Mesangial cell (primary cell): ENCODE measurements around the gene ISOC2. TPM values are rescaled to one million over a fixed set of nuclear protein-coding genes. Genes with fewer than 3 reads are reported as not detected.

ENCODE experiments used
- total RNA-seq: library from RNA; depleted of rRNA; stranded (reverse); fragments of >200 nt; gene quantifications from 2 replicates; pipeline ENCODE4 v1.2.3, GENCODE V29; 2015

The ISOC2 gene
- total RNA-seq: 102 and 133 TPM in 2 replicates

GRCh38 chr19:55461259-55461973 is at the start of gene ISOC2:
ISOC2 (minus strand) TSS chr19:55461642; CDS start chr19:55456486, 5,156 bp downstream.

GRCh38 chr19:55487924-55488687 is 26.7 kb upstream of the ISOC2 start, which contains the start of gene SSC5D:
SSC5D (plus strand) TSS chr19:55488436; CDS start chr19:55488590, 154 bp downstream.

GRCh38 chr19:55484593-55485438 is 23.4 kb upstream of the ISOC2 start, which contains the start of gene NAT14:
NAT14 (plus strand) TSS chr19:55485188; CDS start chr19:55485709, 521 bp downstream.

GRCh38 chr19:55476100-55476775 is 14.8 kb upstream of the ISOC2 start, which contains the start of gene ZNF628:
ZNF628 (plus strand) TSS chr19:55476617; CDS start chr19:55479911, 3,294 bp downstream.

GRCh38 chr19:55464662-55465054 is 3.2 kb upstream of the ISOC2 start, which contains the start of gene C19orf85:
C19orf85 (minus strand) TSS chr19:55464751; CDS start chr19:55464554, 197 bp downstream.

GRCh38 chr19:55443045-55443823 is 18.2 kb downstream of the ISOC2 start, which contains the start of gene SHISA7:
SHISA7 (minus strand) TSS chr19:55443300; CDS start chr19:55442863, 437 bp downstream.

GRCh38 chr19:55407550-55407799 is 54.0 kb downstream of the ISOC2 start, which contains the start of gene UBE2S:
UBE2S (minus strand) TSS chr19:55407788; CDS start chr19:55407589, 199 bp downstream.

Other genes with a start within 250 kb of the ISOC2 start
- 2.4 TPM in 2 replicates for gene TMEM86B, start 232.9 kb downstream of the ISOC2 start, total RNA-seq
- 56.5 and 70.4 TPM in 2 replicates for gene PPP6R1, start 202.6 kb downstream of the ISOC2 start, total RNA-seq
- gene HSPBP1, start 181.5 kb downstream of the ISOC2 start, total RNA-seq: 45.9 and 63.2 TPM in 2 replicates
- gene BRSK1, start 177.6 kb downstream of the ISOC2 start, total RNA-seq: 5.7 and 7.8 TPM in 2 replicates
- not detected in 2 replicates for gene TMEM150B, start 136.3 kb downstream of the ISOC2 start, total RNA-seq
- 9.9 and 14.8 TPM in 2 replicates for gene KMT5C, start 121.8 kb downstream of the ISOC2 start, total RNA-seq
- 1.0 TPM in 1 of 2 replicates, not detected in the other for gene COX6B2, start 106.9 kb downstream of the ISOC2 start, total RNA-seq
- gene GARIN5B, start 98.4 kb downstream of the ISOC2 start, total RNA-seq: 0.13 TPM in 1 of 2 replicates, not detected in the other
- 3.3 and 25.3 TPM in 2 replicates for gene IL11, start 91.2 kb downstream of the ISOC2 start, total RNA-seq
- 1.8 TPM in 1 of 2 replicates, not detected in the other for gene TMEM190, start 84.8 kb downstream of the ISOC2 start, total RNA-seq
- 1.5 and 3.3 TPM in 2 replicates for gene TMEM238, start 77.3 kb downstream of the ISOC2 start, total RNA-seq
- gene RPL28, start 75.7 kb downstream of the ISOC2 start, total RNA-seq: 446 and 474 TPM in 2 replicates
- gene UBE2S, start 53.9 kb downstream of the ISOC2 start, total RNA-seq: 61.7 and 400 TPM in 2 replicates
- gene SHISA7, start 18.3 kb downstream of the ISOC2 start, total RNA-seq: under 0.01 TPM in 1 of 2 replicates, not detected in the other
- gene C19orf85, start 3.1 kb upstream of the ISOC2 start, total RNA-seq: not detected in 2 replicates
- gene ZNF628, start 15.0 kb upstream of the ISOC2 start, total RNA-seq: 8.8 and 19.0 TPM in 2 replicates
- 27.2 and 76.3 TPM in 2 replicates for gene NAT14, start 23.5 kb upstream of the ISOC2 start, total RNA-seq
- 0.81 and 34.0 TPM in 2 replicates for gene SSC5D, start 26.8 kb upstream of the ISOC2 start, total RNA-seq
- gene SBK2, start 75.5 kb upstream of the ISOC2 start, total RNA-seq: 2.4 and 7.9 TPM in 2 replicates
- 0.13 and 0.16 TPM in 2 replicates for gene SBK3, start 83.9 kb upstream of the ISOC2 start, total RNA-seq
- 10.8 and 25.7 TPM in 2 replicates for gene ZNF579, start 119.2 kb upstream of the ISOC2 start, total RNA-seq
- gene FIZ1, start 137.9 kb upstream of the ISOC2 start, total RNA-seq: 6.0 and 8.5 TPM in 2 replicates
- 18.4 and 25.5 TPM in 2 replicates for gene ZNF524, start 138.6 kb upstream of the ISOC2 start, total RNA-seq
- 4.6 and 12.7 TPM in 2 replicates for gene ZNF865, start 144.0 kb upstream of the ISOC2 start, total RNA-seq
- gene ZNF784, start 162.9 kb upstream of the ISOC2 start, total RNA-seq: 3.7 and 6.7 TPM in 2 replicates
- gene ZNF580, start 179.4 kb upstream of the ISOC2 start, total RNA-seq: 24.8 and 59.3 TPM in 2 replicates
- 23.1 and 60.6 TPM in 2 replicates for gene ZNF581, start 182.0 kb upstream of the ISOC2 start, total RNA-seq
- gene CCDC106, start 186.6 kb upstream of the ISOC2 start, total RNA-seq: 10.6 and 30.8 TPM in 2 replicates
- 113 and 234 TPM in 2 replicates for gene U2AF2, start 193.4 kb upstream of the ISOC2 start, total RNA-seq
- 112 and 155 TPM in 2 replicates for gene EPN1, start 213.6 kb upstream of the ISOC2 start, total RNA-seq